D721Med (cell line): Measurements from ENCODE around the gene DUSP1.

Experiments used
- DNase-seq: peaks from one replicate; pipeline ENCODE4 v3.0.0; 2011; ENCODE audit warnings: low spot score; ENCODE audit not compliant: insufficient read length
- FAIRE-seq: peaks from 2 replicates; lab custom pipeline; 2011; peaks lifted over from hg19 to GRCh38; lab: Jason Lieb, UNC
- TF ChIP-seq, protein P1 (sequence below): IDR thresholded peaks from 2 replicates; pipeline ENCODE4 v1.5.1; 2012; ENCODE audit warnings: mild to moderate bottlenecking, control low read depth; ENCODE audit not compliant: insufficient read depth; ENCODE audit errors: missing control alignments

The DUSP1 gene

DNA sequence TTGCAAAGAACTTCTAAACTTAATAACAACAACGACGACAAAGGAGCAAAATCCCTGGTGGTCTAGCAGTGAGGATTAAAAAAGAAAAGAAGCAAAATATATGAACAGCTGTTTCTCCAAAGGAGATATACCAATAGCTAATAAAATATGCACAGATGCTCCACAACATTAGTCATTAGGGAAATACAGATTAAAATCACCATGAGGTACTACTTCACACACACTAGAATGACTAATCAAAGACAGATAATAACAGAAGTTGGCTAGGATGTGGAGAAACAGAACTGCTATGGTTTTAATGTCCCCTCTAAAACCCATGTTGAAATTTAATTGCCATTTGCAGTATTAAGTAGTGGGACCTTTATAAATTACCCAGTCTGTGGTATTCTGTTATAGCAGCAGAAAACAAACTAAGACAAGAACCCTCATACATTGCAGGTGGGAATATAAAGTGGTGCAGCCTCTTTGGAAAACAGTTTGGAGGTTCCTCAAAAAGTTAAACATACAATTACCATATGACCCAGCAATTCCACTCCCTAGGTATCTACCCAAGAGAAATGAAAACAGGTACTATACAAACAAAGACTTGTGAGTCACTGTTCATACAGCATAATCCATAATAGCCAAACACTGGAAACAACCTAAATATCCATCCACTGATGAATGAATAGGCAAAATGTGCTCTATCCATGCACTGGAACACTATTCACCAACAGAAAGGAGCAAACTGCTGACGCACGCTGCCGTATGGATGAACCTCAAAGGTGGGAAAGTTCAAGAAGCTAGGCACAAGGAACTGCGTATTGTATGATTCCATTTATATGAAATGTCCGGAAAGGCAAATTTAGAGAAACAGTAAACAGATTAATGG lies 11.4 kb upstream of the DUSP1 start:
- no peak for DNase-seq
- no peak for FAIRE-seq
- TF ChIP-seq, protein P1, sequence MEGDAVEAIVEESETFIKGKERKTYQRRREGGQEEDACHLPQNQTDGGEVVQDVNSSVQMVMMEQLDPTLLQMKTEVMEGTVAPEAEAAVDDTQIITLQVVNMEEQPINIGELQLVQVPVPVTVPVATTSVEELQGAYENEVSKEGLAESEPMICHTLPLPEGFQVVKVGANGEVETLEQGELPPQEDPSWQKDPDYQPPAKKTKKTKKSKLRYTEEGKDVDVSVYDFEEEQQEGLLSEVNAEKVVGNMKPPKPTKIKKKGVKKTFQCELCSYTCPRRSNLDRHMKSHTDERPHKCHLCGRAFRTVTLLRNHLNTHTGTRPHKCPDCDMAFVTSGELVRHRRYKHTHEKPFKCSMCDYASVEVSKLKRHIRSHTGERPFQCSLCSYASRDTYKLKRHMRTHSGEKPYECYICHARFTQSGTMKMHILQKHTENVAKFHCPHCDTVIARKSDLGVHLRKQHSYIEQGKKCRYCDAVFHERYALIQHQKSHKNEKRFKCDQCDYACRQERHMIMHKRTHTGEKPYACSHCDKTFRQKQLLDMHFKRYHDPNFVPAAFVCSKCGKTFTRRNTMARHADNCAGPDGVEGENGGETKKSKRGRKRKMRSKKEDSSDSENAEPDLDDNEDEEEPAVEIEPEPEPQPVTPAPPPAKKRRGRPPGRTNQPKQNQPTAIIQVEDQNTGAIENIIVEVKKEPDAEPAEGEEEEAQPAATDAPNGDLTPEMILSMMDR, result no peak

DNA sequence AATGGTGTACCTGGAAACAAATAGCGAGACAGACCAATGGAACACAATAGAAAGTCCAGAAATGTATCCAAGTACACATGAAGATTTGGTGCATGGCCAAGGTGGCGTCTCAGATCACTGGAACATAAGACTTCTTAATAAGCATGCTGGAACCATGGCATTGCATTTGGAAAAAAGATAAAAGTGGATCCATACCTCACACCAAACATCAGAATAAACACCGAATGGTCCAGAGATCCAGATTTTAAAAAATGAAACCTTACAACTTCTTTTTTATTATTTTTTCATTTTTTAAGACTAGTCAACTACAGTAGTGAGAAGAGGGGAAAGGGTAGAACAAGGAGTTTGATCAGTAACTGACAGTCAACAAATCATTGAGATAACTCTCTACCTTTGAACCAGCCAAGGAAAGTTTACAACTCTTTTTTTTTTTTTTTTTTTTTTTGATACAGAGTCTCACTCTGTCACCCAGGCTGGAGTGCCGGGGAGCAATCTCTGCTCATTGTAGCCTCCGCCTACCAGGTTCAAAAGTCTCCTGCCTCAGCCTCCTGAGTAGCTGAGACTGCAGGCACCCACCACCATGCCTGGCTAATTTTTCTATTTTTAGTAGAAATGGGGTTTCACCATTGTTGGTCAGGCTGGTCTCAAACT lies 8.8 kb upstream of the DUSP1 start:
- DNase-seq (no peak), FAIRE-seq (no peak)
- TF ChIP-seq, protein P1, result no peak

DNA sequence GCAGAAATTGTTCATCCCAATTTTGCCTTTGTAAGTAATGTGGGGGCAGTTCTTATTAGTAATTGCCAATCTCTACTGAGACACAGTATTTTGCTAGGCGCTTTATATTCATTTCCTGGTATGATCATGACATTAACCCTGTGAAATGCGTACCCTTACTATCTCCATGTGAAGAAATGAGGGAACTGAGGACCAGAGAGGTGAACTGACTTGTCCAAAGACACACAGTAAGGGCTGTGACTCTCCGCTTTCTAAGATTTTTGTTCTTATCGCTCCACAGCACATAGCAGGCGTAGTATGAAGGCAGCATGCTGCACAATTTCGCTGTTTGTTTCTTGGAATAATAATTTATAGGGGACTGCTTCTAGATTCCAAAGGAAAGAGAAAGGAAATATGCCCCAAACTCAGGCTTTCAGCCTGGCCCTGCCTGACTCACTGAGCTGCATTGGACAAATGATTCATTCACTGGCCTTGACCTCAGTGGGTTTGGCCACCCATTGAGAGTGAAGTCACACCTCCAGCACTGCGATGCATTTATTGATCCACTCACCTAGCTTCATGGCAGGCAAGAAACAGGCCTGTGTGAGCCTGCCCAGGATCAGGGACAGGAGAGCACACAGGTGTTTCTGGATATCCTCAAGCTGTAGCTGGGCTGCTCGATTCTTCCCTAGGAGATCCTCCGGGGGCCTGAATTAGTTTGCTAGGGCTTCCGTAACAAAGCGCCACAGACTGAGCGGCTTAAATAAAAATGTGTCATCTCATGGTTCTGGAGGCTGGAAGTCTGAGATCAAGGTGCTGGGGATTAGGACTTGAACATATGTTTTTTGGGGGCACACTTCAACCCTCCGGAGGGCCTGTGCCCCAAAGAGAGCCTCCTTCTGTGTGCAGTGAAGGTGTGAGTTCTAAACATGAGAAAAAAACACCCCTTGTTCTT lies 7.2 kb upstream of the DUSP1 start:
- no peak for FAIRE-seq
- TF ChIP-seq, protein P1, result no peak
- DNase-seq, result no peak

DNA sequence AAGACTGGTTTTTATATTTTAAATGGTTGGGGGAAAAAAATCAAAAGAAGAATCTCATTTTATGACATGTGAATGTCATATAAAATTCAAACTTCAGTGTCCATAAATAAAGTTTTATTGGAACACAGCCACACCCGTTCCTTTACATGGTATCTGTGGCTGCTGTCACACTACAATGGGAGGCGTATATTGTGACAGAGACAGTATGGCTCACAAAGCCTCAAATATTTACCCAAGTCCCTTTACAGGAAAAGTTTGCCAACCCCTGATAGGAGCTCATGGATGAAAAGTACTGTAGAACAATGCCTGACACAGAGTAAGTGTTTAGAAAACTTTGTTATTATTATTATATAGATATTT lies 5.2 kb upstream of the DUSP1 start:
- no peak for DNase-seq
- TF ChIP-seq, protein P1, result no peak
- FAIRE-seq, result no peak

DNA sequence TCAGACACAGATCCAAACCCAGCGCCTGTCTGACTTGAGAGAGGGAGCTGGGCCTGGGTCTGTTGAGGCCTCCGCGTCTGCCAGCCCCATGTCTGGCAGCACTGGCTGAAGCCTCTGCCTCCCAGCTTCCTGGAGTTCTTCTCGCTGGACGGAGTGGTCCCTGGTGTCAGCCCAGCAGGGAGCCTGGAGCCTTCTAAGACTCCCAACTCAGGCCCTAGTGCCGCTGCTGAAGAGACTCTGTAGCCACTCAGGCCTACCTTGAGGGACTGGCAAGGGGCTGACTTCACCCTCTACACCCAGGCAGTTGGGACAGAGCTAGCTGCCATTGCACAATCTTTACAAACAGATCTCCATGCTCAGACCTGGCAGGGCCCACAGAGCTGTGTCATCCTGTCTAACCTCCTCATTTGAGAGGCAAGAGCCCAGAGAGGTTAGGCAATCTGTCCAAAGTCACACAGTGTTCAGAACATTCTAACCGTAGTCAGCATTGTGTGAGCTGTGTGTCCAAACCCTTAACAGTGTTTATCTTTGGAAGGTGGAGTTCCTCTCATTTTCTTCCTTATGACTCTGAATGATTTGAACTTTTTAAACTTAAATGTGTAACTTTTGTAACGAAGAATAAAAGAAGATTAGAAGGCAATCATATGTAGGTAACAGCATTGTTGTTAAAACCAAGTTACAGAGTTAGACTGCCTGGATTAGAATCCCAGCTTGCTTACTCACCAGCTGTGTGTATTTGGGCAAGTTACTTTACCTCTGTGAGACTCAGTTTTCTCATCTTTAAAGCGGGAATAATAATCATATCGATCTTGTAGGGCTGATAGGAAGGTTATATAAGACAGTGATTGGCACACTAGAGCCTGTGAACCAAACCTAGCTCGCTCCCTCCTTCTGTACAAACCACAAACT lies 4.6 kb upstream of the DUSP1 start:
- FAIRE-seq (no peak), DNase-seq (no peak)
- TF ChIP-seq, protein P1, result no peak
